Stimulated activated CD4-positive, alpha-beta T cell treated with anti-CD3 and anti-CD28 coated beads, TNF-alpha, amount 100 ng/mL, for 4 hours (primary cell): ENCODE measurements around the gene OR1J2.

Source experiments
- DNase-seq, 3 experiments: peaks; one replicate each; pipeline ENCODE4 v3.0.0-alpha.2; 2020; ENCODE audit warnings: low read depth in 3 of 3

OR1J2 gene

DNA sequence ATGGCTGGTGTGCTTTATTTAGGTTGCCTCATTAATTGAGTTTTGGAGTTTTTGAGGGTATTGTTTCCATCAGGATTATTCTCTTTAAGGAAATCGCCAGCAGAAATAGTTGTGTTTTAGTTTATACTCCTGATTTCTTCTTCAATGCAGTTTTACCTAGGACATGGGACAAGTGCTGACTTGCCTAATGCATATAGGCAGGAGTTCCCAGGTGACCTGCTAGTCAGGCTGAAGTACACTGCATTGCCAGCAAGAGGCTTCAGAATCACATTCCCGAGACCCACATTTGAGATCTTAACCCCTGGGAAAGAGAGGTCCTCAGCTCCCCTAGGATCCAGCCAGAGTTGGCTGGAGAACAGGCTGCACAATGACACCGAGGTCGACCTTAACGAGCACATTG is 40.8 kb downstream of the OR1J2 start:
- DNase-seq = no peak

DNA sequence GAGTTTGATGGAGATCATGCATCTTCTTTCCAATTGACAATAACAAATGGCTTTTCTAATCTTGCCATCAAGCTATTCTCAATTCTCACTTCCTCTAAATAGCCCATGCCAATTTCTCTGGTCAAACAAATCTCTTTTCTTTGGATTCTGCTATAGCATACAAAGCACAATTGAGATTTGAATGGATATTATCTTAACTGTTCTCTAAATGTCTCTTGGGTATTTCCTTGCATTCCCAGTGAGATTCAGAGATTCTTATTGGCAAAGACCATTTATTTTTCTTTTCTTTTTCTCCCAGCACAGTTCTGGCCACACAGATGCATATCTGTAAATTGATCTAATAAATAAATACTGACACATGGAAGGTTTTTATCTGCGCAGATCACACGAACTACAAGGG is 42.2 kb downstream of the OR1J2 start, which contains the start of gene OR1N2:
Gene OR1N2 (plus strand): TSS at position 301 of the 400 bp plus-strand sequence. CDS start 100 bp downstream, outside the sequence.
- no peak for DNase-seq
